GM18511 (cell line): ENCODE results near the gene ENPP1.
A peak's percentile ranks its signal among the peaks of the same experiment; 100 is the strongest.

Source experiments
- ATAC-seq: cut with Tn5 transposase; IDR thresholded peaks from one replicate; pipeline ENCODE4 v1.9.1; 2021; ENCODE audit warnings: mild to moderate bottlenecking, moderate library complexity; ENCODE audit not compliant: unreplicated experiment

Gene ENPP1

GRCh38 chr6:131784561-131784960 is 23.3 kb upstream of the ENPP1 start:
- ATAC-seq, result no peak

DNA sequence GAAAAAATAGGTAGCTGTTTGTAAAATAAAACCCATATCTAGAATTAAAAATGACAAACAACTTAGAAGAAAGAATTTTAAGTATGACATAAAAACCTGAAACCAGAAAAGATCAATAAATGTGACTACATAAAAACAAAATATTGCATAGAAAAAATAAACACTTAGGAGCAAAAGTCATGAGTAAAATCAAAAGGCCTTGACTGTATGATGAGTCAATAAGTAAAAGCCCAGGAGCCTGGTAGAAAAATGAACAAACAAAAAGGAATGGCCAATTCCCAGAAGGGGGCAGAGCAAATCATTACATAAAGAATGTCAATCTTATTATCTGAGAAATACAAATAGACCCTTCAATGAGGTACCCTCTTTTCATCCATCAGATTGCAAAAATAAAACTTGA is 20.7 kb upstream of the ENPP1 start:
- no peak for ATAC-seq

DNA sequence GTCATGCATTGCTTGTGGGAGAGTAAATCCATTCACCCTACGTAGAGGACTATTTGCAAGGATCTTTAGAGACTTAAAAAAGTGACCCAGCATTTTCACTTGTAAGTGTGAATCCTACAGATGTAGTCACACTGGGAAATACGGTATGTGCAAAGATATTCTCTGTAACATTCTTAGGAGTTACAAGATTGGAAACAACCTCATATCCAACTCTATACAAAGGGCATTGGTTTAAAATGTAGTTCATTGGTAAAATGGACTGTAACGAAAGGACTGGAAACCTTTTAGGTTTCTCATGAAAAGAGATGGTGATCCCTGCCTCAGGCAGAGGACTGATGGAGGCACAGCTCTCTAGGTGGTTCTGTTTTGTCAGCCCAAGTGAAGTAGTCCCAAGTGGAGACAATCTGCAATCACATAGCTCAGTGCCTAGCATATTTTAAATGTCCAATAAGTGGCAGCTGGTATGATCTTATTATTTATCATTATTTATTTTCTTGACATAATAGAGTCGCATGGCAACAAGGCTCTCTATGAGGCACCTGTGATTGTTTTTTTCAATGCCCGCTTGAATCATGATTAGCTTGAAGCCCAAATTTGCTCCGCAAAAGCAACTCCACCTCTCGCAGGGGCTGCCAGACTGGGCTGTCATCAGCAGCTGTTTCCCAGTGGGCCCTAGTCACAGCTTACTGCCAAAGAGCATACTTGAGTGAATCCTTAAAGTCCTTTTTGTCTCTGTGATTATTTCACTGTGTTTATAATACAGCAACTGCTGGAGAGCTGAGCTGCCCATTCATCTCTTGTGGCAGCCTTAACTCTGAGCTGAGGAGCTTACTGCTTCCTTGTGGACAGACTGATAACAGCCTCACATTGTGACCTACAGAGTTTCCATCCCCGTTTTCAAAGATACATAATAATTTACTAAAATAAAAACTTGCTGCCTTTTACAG is 19.8 kb upstream of the ENPP1 start:
- ATAC-seq, result no peak

GRCh38 chr6:131789219-131789618 is 18.6 kb upstream of the ENPP1 start:
- ATAC-seq, result no peak

DNA sequence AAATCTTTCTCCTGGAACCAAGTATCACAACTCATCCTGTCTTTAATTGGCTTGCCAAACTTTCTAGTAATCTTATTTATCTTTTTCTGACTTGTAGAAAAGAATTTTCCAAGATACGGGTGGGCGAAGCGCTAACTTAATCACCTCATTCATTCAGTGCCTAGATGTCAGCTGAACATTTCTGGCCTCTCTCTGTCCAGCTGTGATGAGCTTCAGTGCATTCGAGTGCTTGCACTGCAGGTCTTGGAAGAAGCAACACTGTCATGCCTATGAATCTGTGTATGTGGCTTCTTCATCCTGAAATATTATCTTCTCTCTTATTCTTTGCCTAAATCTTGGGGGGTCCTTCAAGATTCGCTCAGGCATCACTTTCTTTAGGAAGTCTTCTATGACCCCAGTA is 16.3 kb upstream of the ENPP1 start:
- ATAC-seq, result no peak

DNA sequence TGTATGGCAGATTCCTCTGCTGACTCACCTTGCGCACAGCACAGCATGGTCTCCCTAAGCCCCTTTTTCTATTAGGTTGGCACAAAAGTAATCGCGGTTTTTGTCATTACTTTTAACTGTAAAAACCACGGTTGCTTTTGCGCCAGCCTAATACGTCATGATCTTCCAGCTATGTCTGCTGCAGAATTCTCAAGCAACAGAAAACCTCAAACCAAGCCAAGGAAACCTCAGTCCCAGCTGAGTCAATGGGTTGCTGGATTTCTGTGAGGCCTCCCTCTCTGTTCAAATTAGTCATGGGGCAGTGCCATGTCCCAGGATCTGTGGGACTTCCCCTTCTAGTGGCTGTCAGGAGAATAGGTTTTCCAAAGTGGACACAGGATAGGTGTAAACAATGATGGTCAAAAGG is 15.7 kb upstream of the ENPP1 start:
- no peak for ATAC-seq

GRCh38 chr6:131795366-131795765 is 12.5 kb upstream of the ENPP1 start:
- ATAC-seq, result no peak

DNA sequence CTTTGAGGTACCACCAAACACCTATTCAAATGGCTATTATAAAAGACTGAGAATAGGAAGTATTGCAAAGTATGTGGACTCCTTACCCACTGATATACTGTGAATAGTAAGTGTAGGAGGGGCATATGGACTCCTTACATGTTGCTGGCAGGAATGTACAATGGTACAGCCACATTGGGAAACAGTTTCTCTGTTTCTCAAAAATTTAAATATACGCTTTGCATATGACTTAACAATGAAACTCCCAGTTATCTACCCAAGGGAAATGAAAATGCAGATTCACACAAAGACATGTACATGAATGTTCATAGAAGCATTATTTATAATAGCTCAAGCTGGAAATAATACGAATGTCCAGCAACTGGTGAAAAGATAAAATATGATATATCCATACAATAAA is 5.5 kb upstream of the ENPP1 start:
- ATAC-seq, result no peak

GRCh38 chr6:131803007-131803769 is 4.6 kb upstream of the ENPP1 start:
- ATAC-seq, result no peak

GRCh38 chr6:131804131-131804530 is 3.7 kb upstream of the ENPP1 start:
- ATAC-seq, result no peak

GRCh38 chr6:131807321-131807643 is 538 bp upstream of the ENPP1 start:
- ATAC-seq, result peak; percentile 18

- ATAC-seq, result no peak
Measured at GRCh38 chr6:131808460-131809269, 845 bp downstream of the ENPP1 start.

DNA sequence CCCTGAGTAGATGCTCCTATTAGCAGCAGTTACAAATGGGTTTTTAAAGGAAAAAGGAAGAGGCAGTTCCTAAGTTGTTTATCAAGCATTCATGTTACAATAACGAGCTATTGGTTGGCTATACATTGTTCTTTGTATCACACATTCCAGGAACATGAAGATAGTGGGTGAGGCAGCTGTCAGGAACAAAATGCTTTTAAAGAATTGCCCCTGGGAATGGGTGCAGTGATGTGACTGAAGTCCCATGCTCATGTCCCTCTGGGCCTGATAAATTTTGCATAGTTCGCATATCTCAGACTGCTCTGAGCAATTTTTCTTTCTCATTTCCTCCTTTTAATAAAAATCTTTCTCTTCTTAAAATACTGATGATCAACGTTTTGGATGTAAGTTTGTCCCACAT is 3.7 kb downstream of the ENPP1 start:
- no peak for ATAC-seq

DNA sequence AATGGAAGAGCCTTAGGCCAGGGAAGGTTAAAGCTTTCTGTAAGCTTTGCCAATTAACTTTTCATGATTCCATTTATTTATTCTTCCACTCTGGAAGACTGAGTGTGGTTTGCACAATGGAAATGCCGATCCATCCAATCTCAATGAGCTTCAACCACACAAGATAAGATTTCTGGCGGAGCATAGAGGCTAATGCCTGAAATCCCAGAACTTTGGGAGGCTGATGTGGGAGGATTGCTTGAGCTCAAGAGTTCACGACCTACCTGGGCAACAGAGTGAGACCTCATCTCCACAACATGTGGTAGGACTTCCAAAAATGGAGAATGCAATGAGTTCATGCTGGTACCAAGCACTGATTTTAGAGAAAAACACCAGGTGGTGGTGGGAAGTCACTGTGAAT is 6.2 kb downstream of the ENPP1 start:
- ATAC-seq, result no peak

DNA sequence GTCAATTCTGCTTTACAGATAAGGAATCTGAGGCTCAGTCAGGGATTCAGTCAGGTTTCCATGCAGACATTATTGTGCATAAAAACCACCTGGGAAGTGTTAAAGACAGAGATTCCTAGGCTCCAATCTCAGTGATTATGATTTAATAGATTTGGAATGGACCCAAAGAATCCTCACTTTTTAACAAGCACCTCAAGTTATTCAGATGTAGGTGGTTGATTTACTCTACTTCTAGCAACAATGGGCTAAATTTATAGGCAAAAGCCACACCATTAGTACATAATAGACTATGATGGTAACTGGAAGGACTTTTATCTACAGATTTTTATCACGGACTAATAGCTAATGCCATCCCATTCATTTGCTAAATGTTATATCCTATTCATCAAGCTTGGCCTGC is 9.0 kb downstream of the ENPP1 start:
- ATAC-seq, result no peak

GRCh38 chr6:131819572-131820124 is 11.8 kb downstream of the ENPP1 start:
- ATAC-seq, result no peak

DNA sequence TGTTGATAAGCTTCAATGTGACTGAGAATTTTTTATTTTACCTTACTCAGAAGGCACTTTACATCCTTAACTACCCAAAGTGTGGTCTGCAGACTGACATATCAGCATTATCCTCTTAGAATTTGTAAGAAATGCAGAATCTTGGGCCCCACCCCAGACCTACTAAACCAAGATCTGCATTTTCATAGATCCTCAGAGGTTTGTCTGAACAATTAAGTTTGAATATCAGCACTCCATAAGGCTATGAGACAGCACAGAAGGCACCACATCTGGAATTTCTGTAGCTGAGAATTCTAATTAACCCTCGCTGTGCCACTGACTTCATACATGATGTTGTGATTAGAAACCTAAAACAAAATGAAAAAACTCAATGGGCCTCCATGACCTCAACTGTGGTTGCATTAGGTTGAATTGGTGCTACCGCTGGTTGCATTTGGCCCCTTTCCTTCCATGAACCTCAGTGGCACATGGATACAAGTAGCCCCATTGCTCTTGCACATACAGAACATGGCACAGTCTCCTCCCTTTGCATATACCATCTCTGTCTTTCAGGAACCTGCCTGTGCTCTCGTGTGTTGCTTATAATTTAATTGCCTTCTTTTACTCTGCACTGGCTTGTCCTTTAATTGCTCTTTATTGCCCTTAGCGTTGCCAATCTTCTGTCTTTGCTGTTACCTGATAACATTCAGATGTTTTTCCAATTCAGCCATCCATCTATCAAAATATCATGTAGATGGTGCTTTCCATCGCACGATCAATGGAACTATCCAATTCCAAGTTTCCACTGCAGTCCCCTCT is 13.4 kb downstream of the ENPP1 start:
- no peak for ATAC-seq

GRCh38 chr6:131822119-131822518 is 14.3 kb downstream of the ENPP1 start:
- ATAC-seq, result no peak

DNA sequence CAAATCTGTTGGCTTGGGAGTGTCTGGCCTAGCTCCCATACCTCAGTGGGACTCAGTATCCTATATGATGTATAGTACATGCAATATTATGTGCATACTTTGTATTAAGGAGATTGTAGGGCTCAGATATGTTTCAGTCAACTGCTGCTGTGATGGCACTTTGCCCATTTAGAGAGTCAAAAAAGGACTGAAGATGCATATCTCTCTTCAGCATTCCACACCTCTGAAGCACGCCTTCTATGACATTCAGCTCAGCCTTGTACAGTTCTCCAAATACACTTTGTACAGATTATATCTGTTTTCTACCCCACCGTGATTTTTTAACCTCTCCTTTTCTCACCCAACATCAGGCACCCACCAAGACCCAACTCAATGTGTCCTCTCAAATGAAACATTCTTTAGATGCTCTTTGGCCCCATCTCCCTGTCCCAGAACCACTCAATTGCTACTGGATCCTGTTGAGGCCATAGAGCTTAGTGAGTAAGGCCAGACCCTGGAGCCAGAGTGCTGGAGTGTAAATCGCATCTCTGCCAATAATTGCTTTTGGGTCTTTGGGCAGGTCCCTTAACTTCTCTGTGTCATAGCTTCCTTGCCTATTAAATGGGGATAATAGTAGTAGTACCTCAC is 15.6 kb downstream of the ENPP1 start:
- no peak for ATAC-seq

DNA sequence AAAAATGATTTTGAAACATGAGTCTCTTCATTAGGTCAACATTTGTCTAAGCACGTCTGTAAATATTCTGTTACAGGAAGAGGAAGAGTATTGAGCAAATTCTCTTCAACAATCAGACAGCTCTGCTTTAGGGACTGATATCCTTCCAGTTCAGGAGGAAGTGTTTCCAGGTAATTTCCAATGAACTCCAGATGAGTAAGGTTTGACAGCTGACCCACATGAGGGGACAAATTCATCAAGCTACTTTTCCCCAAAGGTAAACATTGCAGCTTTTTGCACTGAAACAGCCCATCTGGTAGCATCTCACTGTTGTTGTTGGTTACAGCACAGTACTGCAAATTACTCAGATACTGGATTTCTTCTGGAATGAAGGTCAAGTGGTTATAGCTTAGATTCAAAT is 18.1 kb downstream of the ENPP1 start:
- ATAC-seq, result no peak
